ENCODE results near the gene HINT1. TPM values are rescaled to one million over a fixed set of nuclear protein-coding genes. Genes with fewer than 3 reads are reported as not detected.

The HINT1 gene
- polyA plus RNA-seq, 4 donors = 458 to 495 (median 478) TPM

- H3K36me3 ChIP-seq (ENCODE audit: control insufficient read depth in 3 of 3, insufficient read depth in 2 of 3, low read depth in 1 of 3, low read length in 3 of 3) = no peaks in the 10 kb centered on the region
- no peaks in the 10 kb centered on the region for H3K27me3 ChIP-seq (ENCODE audit: control insufficient read depth in 3 of 3, insufficient read depth in 3 of 3, low read length in 3 of 3)
- no peak overlapping the region for H3K27ac ChIP-seq (ENCODE audit: low read depth in 1 of 3, low read length in 2 of 3)
- no peaks in the 10 kb centered on the region for H3K9me3 ChIP-seq (ENCODE audit: control insufficient read depth in 2 of 2, insufficient read depth in 1 of 2, low read depth in 1 of 2, low read length in 1 of 2)
- DNase-seq = peak; percentile 38 to 52
- 17 to 58% (median 24%) methylated on average over 2 of the region's 2 CpGs for WGBS, 3 donors
- no peak overlapping the region for H3K4me3 ChIP-seq (ENCODE audit: low read depth in 1 of 3, low read length in 3 of 3)
- H3K4me1 ChIP-seq (ENCODE audit: control insufficient read depth in 3 of 3, insufficient read depth in 2 of 3, low read depth in 1 of 3, low read length in 2 of 3) = no peaks in the 10 kb centered on the region
- no peak for FAIRE-seq
Measured at GRCh38 chr5:131114754-131115153, 50.3 kb downstream of the HINT1 start.

- Histone ChIP-seq H3K4me3 (ENCODE audit: low read depth in 1 of 3, low read length in 3 of 3) (no peak overlapping the region), H3K36me3 (ENCODE audit: control insufficient read depth in 3 of 3, insufficient read depth in 2 of 3, low read depth in 1 of 3, low read length in 3 of 3) (no peaks in the 10 kb centered on the region), H3K9me3 (ENCODE audit: control insufficient read depth in 2 of 2, insufficient read depth in 1 of 2, low read depth in 1 of 2, low read length in 1 of 2) (no peaks in the 10 kb centered on the region), H3K27me3 (ENCODE audit: control insufficient read depth in 3 of 3, insufficient read depth in 3 of 3, low read length in 3 of 3) (no peaks in the 10 kb centered on the region), H3K4me1 (ENCODE audit: control insufficient read depth in 3 of 3, insufficient read depth in 2 of 3, low read depth in 1 of 3, low read length in 2 of 3) (no peaks in the 10 kb centered on the region), H3K27ac (ENCODE audit: low read depth in 1 of 3, low read length in 2 of 3) (no peak overlapping the region)
- DNase-seq (no peak), FAIRE-seq (no peak)
- 75 to 83% (median 78%) methylated on average over 13 of the region's 13 CpGs for WGBS, 3 donors
Measured at GRCh38 chr5:131112424-131112823, 52.6 kb downstream of the HINT1 start.

GRCh38 chr5:131110256-131110594 lies 54.8 kb downstream of the HINT1 start:
- no peaks in the 10 kb centered on the region for H3K4me1 ChIP-seq (ENCODE audit: control insufficient read depth in 3 of 3, insufficient read depth in 2 of 3, low read depth in 1 of 3, low read length in 2 of 3)
- no peak for FAIRE-seq
- 19 to 24% (median 22%) methylated on average over 5 of the region's 5 CpGs for WGBS, 3 donors

GRCh38 chr5:131109540-131110255 lies 55.4 kb downstream of the HINT1 start:
- DNase-seq (peak; percentile 36 to 52), FAIRE-seq (peak; percentile 53)
- Histone ChIP-seq H3K9me3 (ENCODE audit: control insufficient read depth in 2 of 2, insufficient read depth in 1 of 2, low read depth in 1 of 2, low read length in 1 of 2) (no peaks in the 10 kb centered on the region), H3K36me3 (ENCODE audit: control insufficient read depth in 3 of 3, insufficient read depth in 2 of 3, low read depth in 1 of 3, low read length in 3 of 3) (no peaks in the 10 kb centered on the region), H3K27me3 (ENCODE audit: control insufficient read depth in 3 of 3, insufficient read depth in 3 of 3, low read length in 3 of 3) (no peaks in the 10 kb centered on the region), H3K4me1 (ENCODE audit: control insufficient read depth in 3 of 3, insufficient read depth in 2 of 3, low read depth in 1 of 3, low read length in 2 of 3) (no peaks in the 10 kb centered on the region), H3K27ac (ENCODE audit: low read depth in 1 of 3, low read length in 2 of 3) (no peak overlapping the region), H3K4me3 (ENCODE audit: low read depth in 1 of 3, low read length in 3 of 3) (no peak overlapping the region)
- 11 to 34% (median 20%) methylated on average over 2 of the region's 2 CpGs for WGBS, 3 donors

More at GRCh38 chr5:131110256-131110594, 54.8 kb downstream of the HINT1 start:
- DNase-seq = no peak
- Histone ChIP-seq H3K36me3 (ENCODE audit: control insufficient read depth in 3 of 3, insufficient read depth in 2 of 3, low read depth in 1 of 3, low read length in 3 of 3) (no peaks in the 10 kb centered on the region), H3K4me3 (ENCODE audit: low read depth in 1 of 3, low read length in 3 of 3) (no peak overlapping the region), H3K9me3 (ENCODE audit: control insufficient read depth in 2 of 2, insufficient read depth in 1 of 2, low read depth in 1 of 2, low read length in 1 of 2) (no peaks in the 10 kb centered on the region), H3K27me3 (ENCODE audit: control insufficient read depth in 3 of 3, insufficient read depth in 3 of 3, low read length in 3 of 3) (no peaks in the 10 kb centered on the region), H3K27ac (ENCODE audit: low read depth in 1 of 3, low read length in 2 of 3) (no peak overlapping the region)

Other genes with a start within 250 kb of the HINT1 start
- gene LYRM7, start 5.7 kb upstream of the HINT1 start, polyA plus RNA-seq = 1 to 10 TPM; 5.1 to 9.3 (median 7.2) TPM
- gene CDC42SE2, start 98.8 kb upstream of the HINT1 start, polyA plus RNA-seq = 10 to 100 TPM; 36.0 to 60.3 (median 55.0) TPM

All from small intestine (tissue), 7 donors.